ENCODE measurements around the gene ANXA8L1.
"Not testable (repeated sequence)": the region's sequence is repeated elsewhere in the genome, so short reads cannot be mapped to it uniquely, and the experiment has no call there.

The ANXA8L1 gene, protein sequence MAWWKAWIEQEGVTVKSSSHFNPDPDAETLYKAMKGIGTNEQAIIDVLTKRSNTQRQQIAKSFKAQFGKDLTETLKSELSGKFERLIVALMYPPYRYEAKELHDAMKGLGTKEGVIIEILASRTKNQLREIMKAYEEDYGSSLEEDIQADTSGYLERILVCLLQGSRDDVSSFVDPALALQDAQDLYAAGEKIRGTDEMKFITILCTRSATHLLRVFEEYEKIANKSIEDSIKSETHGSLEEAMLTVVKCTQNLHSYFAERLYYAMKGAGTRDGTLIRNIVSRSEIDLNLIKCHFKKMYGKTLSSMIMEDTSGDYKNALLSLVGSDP

DNA sequence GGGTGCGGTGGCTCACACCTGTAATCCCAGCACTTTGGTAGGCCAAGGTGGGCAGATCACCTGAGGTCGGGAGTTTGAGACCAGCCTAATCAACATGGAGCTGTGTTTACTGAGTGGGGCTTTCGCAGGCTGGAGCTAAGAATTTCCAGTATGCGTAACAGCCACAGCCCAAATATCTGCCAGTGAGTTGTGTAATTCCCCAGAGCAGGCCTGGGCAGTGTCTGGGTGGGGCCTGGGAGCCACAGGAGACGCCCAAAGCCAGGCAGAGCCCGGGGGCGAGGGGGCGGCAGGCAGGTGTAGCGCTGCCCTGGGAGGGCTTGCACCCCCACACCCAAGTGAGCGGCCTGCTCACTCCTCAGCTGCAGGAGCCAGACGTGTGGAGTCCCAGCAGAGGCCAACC is at the start of gene ANXA8L1:
Gene ANXA8L1 (plus strand): TSS at position 371 of the 400 bp plus-strand sequence. CDS start 76 bp downstream, outside the sequence.
- DNase-seq: not testable (repeated sequence)

DNA sequence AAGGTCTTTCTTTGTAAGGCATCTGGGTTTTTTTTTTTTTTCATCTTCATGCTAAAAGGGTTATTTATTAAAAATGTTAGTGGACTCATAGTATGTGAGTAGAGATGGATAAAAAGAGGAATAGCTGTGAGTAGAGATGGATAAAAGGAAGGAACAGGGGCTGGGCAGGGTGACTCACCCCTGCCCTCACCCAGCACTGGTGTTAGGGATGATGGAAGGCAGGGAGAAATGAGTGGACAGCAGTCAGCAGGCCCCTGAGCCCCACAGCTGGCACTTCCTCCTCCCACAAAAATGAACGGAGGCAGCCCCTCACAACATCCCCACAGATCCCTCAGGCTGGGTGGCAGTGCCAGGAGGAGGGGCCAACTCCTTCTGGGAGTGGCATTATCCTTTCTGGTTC is 49.5 kb upstream of the ANXA8L1 start:
- no peak for DNase-seq

DNA sequence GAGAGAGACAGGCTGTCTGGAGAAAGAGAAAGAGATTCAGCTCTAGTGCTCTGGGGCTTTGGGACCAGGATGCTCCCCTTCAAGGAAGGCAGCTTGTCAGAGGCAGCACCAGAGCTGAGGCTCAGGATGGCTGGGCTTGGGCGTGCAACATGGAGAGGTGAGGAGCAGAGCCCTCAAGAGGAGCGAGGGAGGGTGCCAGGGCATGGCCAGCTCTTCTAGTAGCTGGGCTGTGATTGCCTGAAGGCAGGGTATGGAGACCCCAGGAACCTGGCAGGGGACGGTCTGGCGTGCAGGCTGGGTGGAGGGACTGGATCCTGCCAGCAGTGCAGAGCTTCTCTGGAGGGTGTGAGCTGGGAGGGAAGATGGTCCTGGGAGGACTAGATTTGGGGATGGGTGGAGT is 48.6 kb upstream of the ANXA8L1 start:
- no peak for DNase-seq

DNA sequence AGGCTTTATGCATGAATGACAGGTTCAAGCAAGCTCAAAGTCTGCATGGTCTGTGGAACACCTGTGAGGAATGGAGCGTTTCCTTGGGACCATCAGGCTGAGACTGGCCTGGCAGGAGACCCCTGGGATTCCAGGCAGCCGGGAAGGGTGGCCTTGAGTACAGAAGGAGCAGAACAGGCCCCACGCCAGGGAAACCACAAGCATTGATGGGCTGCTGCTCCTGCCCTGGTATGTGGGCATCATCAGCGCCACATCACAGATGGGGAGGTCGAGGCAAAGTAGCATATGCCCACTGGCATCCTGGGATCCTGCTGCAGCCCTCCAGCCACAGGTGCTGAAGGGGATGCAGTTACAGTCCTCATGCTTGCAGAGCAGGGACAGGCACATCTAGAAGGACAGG is 47.9 kb upstream of the ANXA8L1 start:
- no peak for DNase-seq

DNA sequence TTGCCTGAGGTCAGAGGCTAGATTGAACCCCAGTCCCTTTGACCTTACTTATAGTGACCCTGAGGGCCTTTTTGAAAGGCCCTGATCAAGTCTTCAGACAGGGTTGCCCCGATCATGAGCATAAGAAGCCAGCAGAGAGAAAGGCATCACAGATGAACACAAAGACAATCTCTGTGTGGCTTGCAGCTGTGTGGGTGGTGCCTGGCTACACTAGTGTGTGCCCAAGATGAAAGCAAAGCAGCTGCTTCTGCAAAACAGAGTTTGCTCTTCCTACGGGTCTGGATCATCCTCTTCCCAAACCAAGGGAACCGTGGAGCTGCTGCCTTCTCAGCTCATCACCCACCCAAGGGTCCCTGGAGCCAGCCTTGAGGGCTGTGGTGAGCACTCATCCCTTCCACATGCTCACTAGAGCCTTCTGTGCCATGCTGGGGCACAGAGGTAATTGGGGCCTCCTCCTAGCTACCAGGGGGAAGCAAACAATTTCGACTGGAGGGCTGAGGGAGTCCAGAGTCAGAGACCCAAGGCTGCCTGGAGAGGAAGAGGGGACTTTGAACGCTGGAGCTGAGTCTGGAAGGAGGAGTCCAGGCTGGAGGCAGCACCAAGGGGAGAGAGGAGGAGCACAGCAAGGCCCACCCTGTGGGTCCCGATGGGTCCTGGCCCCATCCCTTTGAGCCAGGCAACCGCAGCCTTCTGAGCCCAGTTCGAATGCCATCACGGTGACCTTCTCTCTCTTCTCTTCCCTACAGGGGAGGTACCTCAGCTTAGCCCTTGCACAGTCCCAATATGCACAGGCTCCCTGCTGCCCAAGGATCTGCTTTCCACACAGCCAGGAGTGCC is 46.5 kb upstream of the ANXA8L1 start:
- DNase-seq: no peak

DNA sequence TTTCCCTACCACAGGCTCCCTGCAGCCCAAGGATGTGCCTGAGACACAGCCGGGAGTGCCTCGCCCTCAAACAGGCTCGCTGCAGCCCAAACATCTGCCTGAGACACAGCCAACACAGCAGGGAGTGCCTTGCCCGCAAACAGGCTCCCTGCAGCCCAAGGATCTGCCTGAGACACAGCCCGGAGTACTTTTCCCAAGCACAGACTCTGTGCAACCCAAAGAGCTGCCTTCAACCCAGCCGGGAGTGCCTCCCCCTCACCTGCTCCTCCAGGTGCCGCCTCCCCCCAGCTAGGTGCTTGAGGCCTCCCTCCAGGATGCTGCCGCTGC is 45.9 kb upstream of the ANXA8L1 start:
- no peak for DNase-seq

DNA sequence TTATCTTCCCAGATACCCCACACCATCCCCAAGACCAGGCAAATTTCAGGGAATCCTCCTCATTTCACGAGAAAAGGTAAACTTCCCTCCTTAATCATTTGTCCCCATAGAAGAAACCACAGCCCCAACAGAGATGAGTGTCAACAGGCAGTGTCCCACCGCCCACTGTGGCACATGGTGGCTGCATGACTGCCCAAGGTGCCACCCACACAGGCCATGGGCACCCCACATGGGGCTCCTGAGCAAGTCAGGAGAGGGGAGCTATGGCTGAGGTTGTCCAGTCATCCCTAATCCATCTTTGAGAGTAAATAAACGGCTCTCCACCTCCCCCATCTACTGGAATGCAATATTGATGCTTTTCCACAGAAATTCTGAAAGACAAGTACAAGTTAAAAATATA is 44.7 kb upstream of the ANXA8L1 start:
- DNase-seq: no peak

DNA sequence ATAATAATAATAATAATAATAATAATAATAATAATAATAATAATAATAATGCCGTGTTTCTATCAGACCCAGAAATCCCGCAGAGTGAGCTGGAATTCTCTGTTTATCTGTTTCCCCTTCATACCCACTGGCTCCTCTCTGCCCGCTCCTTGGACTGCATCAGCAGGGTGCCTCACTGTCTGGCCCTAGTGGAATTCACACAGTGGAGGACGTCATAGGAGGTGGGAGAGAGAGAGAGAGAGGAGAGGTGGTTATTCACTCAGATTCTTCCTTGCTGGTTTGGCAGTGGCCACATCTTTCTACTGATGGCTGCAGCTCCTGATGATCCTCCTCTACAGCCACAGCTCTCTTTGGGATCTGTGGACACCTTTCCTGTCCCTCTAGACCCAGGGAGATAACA is 10.1 kb upstream of the ANXA8L1 start:
- not testable (repeated sequence) for DNase-seq

DNA sequence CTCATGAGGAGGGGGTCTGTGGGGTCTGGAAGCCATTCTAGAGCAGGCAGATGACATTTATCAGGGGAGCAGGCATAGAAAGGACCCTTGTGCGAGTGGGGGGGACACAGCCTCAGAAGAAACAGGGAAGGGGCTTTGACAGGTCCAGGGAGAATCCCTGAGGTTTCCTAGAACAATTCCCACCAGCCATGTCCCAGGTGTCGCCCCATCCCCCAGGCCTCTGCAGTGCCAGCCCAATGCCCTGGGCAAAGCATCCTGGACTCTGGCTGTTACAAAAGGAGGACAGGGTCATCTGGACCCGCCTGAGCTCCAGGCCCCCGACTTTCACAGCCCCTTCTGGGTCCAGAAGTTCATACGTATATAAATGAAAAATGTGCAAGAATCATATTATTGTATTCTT is 8.4 kb upstream of the ANXA8L1 start:
- DNase-seq: not testable (repeated sequence)

DNA sequence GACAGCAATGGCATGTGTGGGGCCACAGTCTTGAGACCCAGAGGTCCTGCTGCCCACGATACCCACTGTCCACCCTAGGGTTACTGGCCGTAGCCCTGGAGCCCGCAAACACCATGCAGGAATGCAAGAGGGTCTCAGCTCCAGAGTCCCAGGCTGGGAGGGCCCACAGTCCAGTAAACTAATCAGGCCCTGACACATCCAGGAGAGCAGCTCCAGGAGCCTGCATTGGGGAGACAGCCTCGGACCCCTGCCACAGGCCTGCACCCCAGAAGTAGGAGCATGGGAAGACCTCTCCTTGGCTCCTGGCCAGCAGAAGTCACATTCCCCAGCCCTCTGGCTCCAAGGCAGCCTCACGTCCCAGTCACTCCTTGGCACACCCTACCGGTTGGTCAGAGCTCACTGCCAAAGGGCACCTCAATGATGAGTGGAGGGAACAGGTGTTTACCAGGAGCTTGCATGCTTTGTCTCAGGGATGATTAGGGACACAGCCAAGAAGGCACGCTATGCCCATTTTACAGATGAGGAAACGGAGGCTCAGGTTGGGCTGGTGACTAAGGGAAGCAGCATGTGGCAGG is 7.8 kb upstream of the ANXA8L1 start:
- DNase-seq: not testable (repeated sequence)

DNA sequence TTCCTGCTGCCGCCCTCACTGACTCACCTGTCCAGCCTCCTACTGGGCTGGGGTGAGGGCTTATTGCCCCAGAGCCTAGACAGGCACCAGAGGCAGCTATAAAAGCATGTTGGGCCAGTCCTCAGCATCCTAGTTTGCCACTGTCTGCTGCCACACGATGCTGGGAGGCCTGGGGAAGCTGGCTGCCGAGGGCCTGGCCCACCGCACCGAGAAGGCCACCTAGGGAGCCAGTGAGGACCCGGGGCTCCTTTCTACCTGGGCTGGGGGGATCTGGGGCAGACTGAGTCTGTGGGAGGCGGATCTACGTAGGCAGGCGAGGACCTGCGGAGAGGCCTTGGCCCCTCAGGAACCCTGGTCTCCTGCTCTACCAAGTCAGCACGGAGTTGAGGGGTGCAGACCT is 6.6 kb upstream of the ANXA8L1 start:
- DNase-seq: not testable (repeated sequence)

DNA sequence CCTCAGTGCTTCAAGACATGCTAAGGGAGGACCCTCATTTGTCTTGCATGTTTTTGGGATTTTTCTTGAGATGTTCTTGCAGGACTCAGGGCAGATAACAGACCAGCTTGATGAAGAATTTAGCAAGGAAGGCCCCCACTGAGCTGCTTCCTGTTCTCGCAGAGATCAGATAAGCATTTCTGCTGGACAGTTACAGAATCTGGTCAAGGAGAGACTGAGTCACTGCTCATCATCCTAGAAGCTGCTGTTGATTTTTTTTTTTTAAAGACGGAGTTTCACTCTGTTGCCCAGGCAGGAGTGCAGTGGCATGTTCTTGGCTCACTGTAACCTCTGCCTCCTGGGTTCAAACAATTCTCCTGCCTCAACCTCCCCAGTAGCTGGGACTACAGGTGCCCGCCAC is 1.2 kb upstream of the ANXA8L1 start:
- DNase-seq: not testable (repeated sequence)

DNA sequence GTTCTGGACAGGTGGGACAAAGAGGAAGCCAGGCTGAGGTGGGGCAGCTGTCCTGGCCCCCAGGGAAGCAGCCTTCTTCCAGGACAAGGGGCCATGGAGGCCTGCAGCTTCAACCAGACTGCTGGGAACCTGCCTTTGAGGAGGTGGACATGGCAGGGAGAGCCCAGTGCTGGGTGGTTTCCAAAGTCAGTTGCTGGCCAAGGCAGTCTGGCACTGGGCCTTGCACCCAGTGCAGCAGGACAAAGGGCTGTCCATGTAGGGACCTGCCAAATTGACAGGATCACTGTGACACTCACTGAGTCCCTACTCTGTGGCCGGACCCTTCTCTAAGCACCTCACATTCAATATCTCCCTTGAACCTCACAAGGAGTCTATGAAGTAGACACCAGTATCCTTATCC is 1.4 kb downstream of the ANXA8L1 start:
- not testable (repeated sequence) for DNase-seq

DNA sequence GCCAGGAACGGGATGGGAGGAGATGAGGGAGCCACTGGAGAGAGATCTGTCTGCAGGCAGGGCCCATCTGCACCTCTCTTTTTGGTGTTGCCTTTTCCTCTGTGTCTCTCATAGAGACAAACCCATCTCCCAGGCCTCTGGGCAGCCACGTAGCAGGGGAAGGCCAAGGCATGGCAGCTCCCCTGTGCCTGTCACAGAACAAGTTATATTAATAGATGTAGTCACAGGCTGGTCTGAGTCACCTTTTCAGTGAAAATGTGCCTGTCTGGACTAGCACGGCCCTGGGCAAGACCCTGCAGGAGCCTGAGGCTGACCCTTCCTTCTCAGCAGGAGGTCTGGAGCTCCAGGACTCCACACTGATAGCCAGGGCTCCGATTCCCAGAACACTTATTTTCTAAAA is 2.1 kb downstream of the ANXA8L1 start:
- not testable (repeated sequence) for DNase-seq

DNA sequence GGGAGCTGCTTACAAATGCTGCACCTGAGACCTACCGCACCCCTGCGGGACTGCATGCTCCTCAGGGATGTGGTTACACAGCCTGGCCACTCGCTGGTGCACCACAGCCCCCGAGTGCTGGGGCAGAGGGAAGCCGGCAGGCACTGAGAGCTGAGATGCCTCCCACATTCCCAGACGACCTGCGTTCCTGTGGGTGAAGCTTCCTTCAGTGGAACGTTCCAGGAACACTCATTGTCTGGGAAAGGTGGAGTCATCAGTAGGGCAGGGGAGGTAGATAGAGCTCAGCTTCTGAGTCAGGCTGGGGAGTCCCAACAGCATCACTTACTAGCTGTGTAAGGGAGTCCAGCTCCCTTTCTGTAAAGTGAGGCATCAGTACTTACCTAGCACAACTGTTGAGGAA is 2.5 kb downstream of the ANXA8L1 start:
- not testable (repeated sequence) for DNase-seq

DNA sequence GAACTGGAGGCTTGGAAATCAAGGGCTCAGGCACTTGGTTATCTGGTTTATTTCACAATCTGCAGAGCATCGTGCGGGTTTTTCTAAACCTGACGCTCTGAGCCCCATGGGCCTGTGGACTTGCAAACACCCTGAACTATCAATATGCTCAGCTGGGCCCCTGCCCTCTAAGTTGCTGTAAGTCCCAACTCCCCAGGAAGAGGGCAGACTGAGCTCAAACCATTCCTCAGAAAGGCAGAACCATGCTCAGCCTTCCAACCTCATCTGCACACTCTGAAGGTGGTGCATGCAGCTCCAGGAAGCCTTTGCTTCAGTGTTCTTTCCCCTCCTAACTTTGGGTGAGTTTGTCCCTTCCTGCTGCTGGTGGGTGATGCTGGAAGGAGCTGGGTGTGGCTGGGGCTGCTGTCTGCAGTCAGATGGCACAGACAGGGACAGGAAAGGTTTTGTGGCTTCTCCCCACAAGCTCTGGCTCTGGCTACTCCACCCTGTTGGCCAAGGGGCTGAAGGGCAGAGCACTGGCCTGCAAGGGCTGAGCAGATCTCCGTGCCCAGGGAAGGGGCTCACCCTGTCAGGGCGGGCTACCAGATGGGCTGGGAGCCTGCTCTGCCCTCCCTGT is 3.8 kb downstream of the ANXA8L1 start:
- not testable (repeated sequence) for DNase-seq

DNA sequence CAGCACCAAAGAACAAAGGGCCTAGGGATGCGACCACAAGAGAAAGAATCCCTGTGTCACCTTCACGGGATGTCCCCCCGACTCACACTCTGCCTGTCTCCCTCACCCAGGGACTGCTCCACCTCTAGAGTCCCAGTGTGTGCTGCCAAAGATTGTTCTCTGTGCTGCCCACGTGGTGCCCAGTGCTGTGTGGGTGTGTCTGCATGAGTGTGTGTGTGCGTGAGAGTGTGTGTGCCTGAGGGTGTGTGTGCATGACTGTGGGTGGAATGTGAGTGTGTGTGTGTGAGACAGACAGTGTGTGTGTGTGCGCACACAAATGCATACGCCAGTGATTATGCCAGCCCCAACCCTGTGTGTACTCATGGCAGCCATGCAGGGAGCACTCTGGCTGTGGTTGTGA is 10.3 kb downstream of the ANXA8L1 start:
- DNase-seq: not testable (repeated sequence)

DNA sequence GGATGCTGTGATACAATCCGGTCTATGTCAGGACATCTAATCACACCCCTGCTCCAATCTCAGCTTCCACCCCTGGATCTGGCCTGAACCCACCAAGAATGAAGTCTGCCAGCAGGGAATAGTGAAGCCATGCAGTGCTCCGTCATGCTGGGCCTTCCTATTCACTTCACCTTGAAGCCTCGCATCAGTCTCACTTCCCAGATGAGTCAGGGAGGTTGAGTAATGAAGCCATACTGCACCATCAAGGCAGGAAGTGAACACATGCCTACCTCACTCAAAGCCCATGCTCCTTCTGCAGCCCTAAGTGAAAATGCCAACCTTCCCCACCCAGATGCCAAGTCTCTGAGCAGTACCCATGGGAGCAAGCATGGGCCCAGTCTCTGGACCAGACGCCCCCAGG is 11.1 kb downstream of the ANXA8L1 start:
- DNase-seq: not testable (repeated sequence)

DNA sequence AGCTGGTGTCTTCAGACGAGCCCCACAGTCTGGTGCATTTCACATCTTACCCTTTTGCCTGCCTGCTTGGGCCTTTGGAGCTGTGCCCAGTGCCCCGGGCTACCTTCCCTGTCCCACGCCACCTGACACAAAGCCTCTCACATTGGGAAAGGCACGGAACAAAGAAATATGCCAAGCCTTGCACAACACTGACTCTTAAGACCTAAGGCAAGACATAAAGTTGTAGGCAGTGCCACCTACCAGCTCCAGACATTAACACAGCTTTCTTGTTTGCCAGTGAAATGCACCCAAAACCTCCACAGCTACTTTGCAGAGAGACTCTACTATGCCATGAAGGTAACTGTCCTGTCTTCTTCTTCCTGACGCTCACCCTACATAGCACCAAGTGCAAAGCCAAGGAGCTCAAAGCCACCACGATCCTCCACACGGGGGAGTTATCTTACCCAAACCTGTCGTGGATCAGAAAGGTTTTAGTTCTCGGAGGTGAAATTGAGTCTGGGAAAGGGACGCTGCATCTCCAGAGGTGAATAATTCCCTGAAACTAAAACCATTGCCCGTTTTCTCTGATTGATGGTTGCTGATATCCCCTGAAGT is 11.8 kb downstream of the ANXA8L1 start:
- not testable (repeated sequence) for DNase-seq

DNA sequence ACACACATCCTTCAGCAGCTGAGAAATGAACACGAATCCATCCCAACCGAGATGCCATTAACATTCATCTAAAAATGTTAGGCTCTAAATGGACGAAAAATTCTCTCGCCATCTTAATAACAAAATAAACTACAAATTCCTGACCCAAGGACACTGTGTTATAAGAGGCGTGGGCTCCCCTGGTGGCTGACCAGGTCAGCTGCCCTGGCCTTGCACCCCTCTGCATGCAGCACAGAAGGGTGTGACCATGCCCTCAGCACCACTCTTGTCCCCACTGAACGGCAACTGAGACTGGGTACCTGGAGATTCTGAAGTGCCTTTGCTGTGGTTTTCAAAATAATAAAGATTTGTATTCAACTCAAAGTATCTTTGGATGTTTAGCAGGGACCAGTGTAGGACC is 15.8 kb downstream of the ANXA8L1 start:
- not testable (repeated sequence) for DNase-seq

DNA sequence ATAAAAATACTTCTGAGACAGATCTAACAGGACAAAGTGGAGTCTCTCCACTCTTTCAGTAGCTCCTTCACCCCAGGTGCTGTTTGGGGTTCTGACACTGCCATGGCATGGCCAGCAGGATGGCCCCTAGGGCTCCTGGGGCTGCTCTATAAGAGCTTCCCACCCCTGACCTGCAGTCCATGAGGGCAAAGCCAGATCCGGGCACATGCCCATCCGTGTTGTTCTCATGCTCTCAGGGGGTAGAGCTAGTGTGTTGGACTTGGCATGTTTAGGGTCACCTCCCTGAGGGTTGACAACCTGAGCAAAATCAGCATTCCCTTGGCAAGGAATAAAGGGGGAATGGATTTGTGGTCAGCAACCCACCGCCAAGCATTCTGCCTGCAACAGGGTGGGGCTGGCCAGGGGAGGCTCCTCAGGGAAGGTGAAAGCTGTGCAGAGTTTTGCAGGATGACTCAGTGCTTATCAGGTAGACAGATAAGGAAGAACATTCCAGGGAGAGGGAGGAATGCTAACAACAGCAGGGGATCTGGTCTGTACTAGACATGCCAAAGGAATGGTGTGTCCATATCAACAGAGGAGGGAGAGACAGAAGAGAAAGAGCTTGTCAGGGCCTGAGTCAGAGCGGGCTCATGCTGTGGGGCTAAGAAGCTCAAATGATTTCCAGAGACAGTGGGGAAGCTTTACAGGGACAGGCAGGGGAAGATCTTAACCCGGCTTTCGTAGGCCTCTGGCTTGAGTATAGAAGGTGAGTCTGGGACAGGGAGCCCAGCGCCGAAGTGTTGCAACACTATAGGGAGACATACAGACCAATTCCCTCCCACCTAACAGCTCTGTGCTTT is 21.1 kb downstream of the ANXA8L1 start:
- not testable (repeated sequence) for DNase-seq

DNA sequence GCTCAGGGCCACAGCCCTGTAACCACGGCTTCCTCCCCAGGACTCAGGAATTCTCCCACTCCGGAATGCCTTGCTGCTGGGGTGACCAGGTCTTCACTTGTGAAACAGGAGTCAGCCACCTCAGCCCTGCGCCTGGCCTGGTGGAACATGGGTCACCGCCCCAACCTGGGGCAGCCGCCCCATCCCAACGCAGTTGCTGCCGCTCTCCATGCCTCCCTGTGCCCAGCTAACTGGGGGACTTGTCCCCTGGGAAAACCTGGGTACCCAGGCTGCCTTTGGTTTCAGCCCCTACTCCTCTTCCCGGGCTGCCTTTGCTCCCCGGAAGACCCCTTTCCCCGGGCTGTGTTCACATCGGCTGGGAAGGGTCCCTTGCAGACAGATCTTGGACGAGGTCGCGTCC is 22.2 kb downstream of the ANXA8L1 start:
- DNase-seq: not testable (repeated sequence)
